Activated T-cell treated with anti-CD3 and anti-CD28 coated beads for 24 hours (primary cell): ENCODE data around the gene EBF3.

Source experiments
- DNase-seq: peaks from one replicate; pipeline ENCODE4 v3.0.0-alpha.2; 2020; ENCODE audit warnings: low read depth

Gene EBF3

GRCh38 chr10:129945064-129945463 lies 19.0 kb downstream of the EBF3 start:
- DNase-seq = no peak

- DNase-seq = no peak
These were observed 19.6 kb downstream of the EBF3 start for GRCh38 chr10:129944456-129944855.

- DNase-seq = no peak
These were observed 20.9 kb downstream of the EBF3 start for GRCh38 chr10:129942936-129943715.

- DNase-seq = no peak
These were observed 21.7 kb downstream of the EBF3 start for GRCh38 chr10:129942391-129942790.

- no peak for DNase-seq
These were observed 22.1 kb downstream of the EBF3 start for GRCh38 chr10:129942019-129942277.

GRCh38 chr10:129941199-129942018 lies 22.7 kb downstream of the EBF3 start:
- DNase-seq = no peak

- no peak for DNase-seq
These were observed 23.4 kb downstream of the EBF3 start for GRCh38 chr10:129940617-129941198.

- no peak for DNase-seq
These were observed 24.4 kb downstream of the EBF3 start for GRCh38 chr10:129939416-129940275.

GRCh38 chr10:129938460-129938859 lies 25.6 kb downstream of the EBF3 start:
- no peak for DNase-seq

- no peak for DNase-seq
These were observed 26.7 kb downstream of the EBF3 start for GRCh38 chr10:129937351-129937751.

GRCh38 chr10:129936923-129937300 lies 27.2 kb downstream of the EBF3 start:
- DNase-seq = no peak

- no peak for DNase-seq
These were observed 27.7 kb downstream of the EBF3 start for GRCh38 chr10:129936266-129936922.

- no peak for DNase-seq
These were observed 28.3 kb downstream of the EBF3 start for GRCh38 chr10:129935867-129936152.

GRCh38 chr10:129935102-129935866 lies 28.8 kb downstream of the EBF3 start:
- no peak for DNase-seq

GRCh38 chr10:129934196-129934925 lies 29.7 kb downstream of the EBF3 start:
- no peak for DNase-seq

- no peak for DNase-seq
These were observed 30.5 kb downstream of the EBF3 start for GRCh38 chr10:129933456-129934092.

- no peak for DNase-seq
These were observed 31.2 kb downstream of the EBF3 start for GRCh38 chr10:129932751-129933433.

GRCh38 chr10:129932182-129932581 lies 31.9 kb downstream of the EBF3 start:
- no peak for DNase-seq
